HEK293T (cell line): ENCODE data around the gene KCND3.

Experiments used
- CTCF ChIA-PET: fragments of 350-600 bp; formaldehyde crosslinking; extraction: SDS; loops from one replicate; lab custom pipeline; 2021; ENCODE audit warnings: antibody characterized with exemption, inconsistent platforms; lab: Yijun Ruan, JAX
- POLR2A ChIA-PET: fragments of 350-600 bp; formaldehyde crosslinking; extraction: SDS; loops from one replicate; lab custom pipeline; 2020; ENCODE audit warnings: antibody characterized with exemption, inconsistent platforms; lab: Yijun Ruan, JAX
- DNase-seq: peaks from one replicate; pipeline ENCODE4 v3.0.0; 2012; ENCODE audit warnings: mixed read lengths; ENCODE audit errors: extremely low spot score
- ARNT ChIP-seq: fragments of 450-650 bp; IDR thresholded peaks from 2 replicates; pipeline ENCODE4 v1.6.1; 2017; ENCODE audit warnings: mild to moderate bottlenecking
- BHLHE40 ChIP-seq: fragments of 450-650 bp; IDR thresholded peaks from 2 replicates; pipeline ENCODE4 v1.6.1; 2016; ENCODE audit warnings: mild to moderate bottlenecking, moderate library complexity, borderline replicate concordance
- CTBP1 ChIP-seq: fragments of 450-650 bp; IDR thresholded peaks from 2 replicates; pipeline ENCODE4 v1.6.1; 2016; ENCODE audit warnings: borderline replicate concordance
- ELF4 ChIP-seq: fragments of 450-650 bp; IDR thresholded peaks from 2 replicates; pipeline ENCODE4 v1.6.1; 2017; ENCODE audit warnings: antibody characterized with exemption
- FOXA1 ChIP-seq: fragments of 450-650 bp; IDR thresholded peaks from 2 replicates; pipeline ENCODE4 v1.6.1; 2016; ENCODE audit warnings: mild to moderate bottlenecking
- FOXK2 ChIP-seq: fragments of 450-650 bp; IDR thresholded peaks from 2 replicates; pipeline ENCODE4 v1.6.1; 2016; ENCODE audit warnings: mild to moderate bottlenecking
- FOXM1 ChIP-seq: fragments of 450-650 bp; IDR thresholded peaks from 2 replicates; pipeline ENCODE4 v1.6.1; 2017; ENCODE audit warnings: mild to moderate bottlenecking, borderline replicate concordance
- HDGF ChIP-seq: fragments of 450-650 bp; IDR thresholded peaks from 2 replicates; pipeline ENCODE4 v1.6.1; 2017; ENCODE audit warnings: antibody characterized with exemption, borderline replicate concordance
- L3MBTL2 ChIP-seq: fragments of 450-650 bp; conservative IDR thresholded peaks from 2 replicates; pipeline ENCODE4 v1.6.1; 2016; ENCODE audit warnings: mild to moderate bottlenecking
- LEF1 ChIP-seq: fragments of 450-650 bp; IDR thresholded peaks from 2 replicates; pipeline ENCODE4 v1.6.1; 2017; ENCODE audit warnings: mild to moderate bottlenecking, borderline replicate concordance
- NFRKB ChIP-seq: fragments of 450-650 bp; IDR thresholded peaks from 2 replicates; pipeline ENCODE4 v1.6.1; 2016; ENCODE audit warnings: mild to moderate bottlenecking, moderate library complexity
- PKNOX1 ChIP-seq: fragments of 450-650 bp; IDR thresholded peaks from 2 replicates; pipeline ENCODE4 v1.6.1; 2016
- SP1 ChIP-seq: fragments of 450-650 bp; IDR thresholded peaks from 2 replicates; pipeline ENCODE4 v1.6.1; 2017
- SUZ12 ChIP-seq: fragments of 450-650 bp; IDR thresholded peaks from 2 replicates; pipeline ENCODE4 v1.6.1; 2016; ENCODE audit warnings: mild to moderate bottlenecking
- TARDBP ChIP-seq: fragments of 450-650 bp; IDR thresholded peaks from 2 replicates; pipeline ENCODE4 v1.6.1; 2016
- ZNF384 ChIP-seq: fragments of 450-650 bp; IDR thresholded peaks from 2 replicates; pipeline ENCODE4 v1.6.1; 2016

The KCND3 gene

GRCh38 chr1:111878649-111879048 is 110.8 kb downstream of the KCND3 start:
- CTCF ChIA-PET, result no interaction called here
- no peak for TF ChIP-seq BHLHE40
- no peak for TF ChIP-seq FOXK2
- no peak for TF ChIP-seq SUZ12
- TF ChIP-seq ELF4, result no peak
- TF ChIP-seq ARNT, result no peak
- TF ChIP-seq FOXA1, result no peak
- TF ChIP-seq PKNOX1, result no peak
- TF ChIP-seq TARDBP, result no peak
- TF ChIP-seq HDGF, result no peak
- no peak for TF ChIP-seq ZNF384
- no peak for TF ChIP-seq LEF1
- no peak for TF ChIP-seq SP1
- no peak for TF ChIP-seq NFRKB
- TF ChIP-seq CTBP1, result no peak
- no peak for TF ChIP-seq L3MBTL2
- POLR2A ChIA-PET, result no interaction called here
- no peak for DNase-seq

- ChIA-PET CTCF (no interaction called here), POLR2A (no interaction called here)
- DNase-seq, result no peak
- TF ChIP-seq LEF1 (no peak), FOXA1 (no peak), FOXK2 (no peak), ARNT (no peak), SUZ12 (no peak), TARDBP (no peak), PKNOX1 (no peak), L3MBTL2 (no peak), CTBP1 (no peak), NFRKB (no peak), HDGF (no peak), ELF4 (no peak), BHLHE40 (no peak), ZNF384 (no peak), FOXM1 (no peak), SP1 (no peak)
Measured at GRCh38 chr1:111878091-111878490, 111.4 kb downstream of the KCND3 start.

GRCh38 chr1:111876631-111877030 is 112.8 kb downstream of the KCND3 start:
- no peak for DNase-seq
- POLR2A ChIA-PET, result no interaction called here
- CTCF ChIA-PET, result no interaction called here
- no peak for TF ChIP-seq CTBP1
- no peak for TF ChIP-seq FOXK2
- TF ChIP-seq ARNT, result no peak
- TF ChIP-seq PKNOX1, result no peak
- TF ChIP-seq SP1, result no peak
- no peak for TF ChIP-seq TARDBP
- no peak for TF ChIP-seq BHLHE40
- TF ChIP-seq SUZ12, result no peak
- TF ChIP-seq HDGF, result no peak
- TF ChIP-seq FOXM1, result no peak
- TF ChIP-seq FOXA1, result no peak
- TF ChIP-seq L3MBTL2, result no peak
- no peak for TF ChIP-seq NFRKB
- TF ChIP-seq ELF4, result no peak
- TF ChIP-seq LEF1, result no peak
- no peak for TF ChIP-seq ZNF384

GRCh38 chr1:111875640-111876039 is 113.8 kb downstream of the KCND3 start:
- DNase-seq, result no peak
- TF ChIP-seq NFRKB (no peak), TARDBP (no peak), FOXK2 (no peak), SP1 (no peak), FOXM1 (no peak), BHLHE40 (no peak), ELF4 (no peak), CTBP1 (no peak), LEF1 (no peak), SUZ12 (no peak)
- ChIA-PET POLR2A (no interaction called here), CTCF (no interaction called here)

- no peak for TF ChIP-seq NFRKB
- ChIA-PET POLR2A (no interaction called here), CTCF (interaction anchor here (0.6 to 0.7 kb wide), 2 partner anchors 70 to 1275 kb away, joined by 3 read pairs; no protein-coding TSS in a partner anchor)
- no peak for DNase-seq
Measured at GRCh38 chr1:111873460-111874030, 115.9 kb downstream of the KCND3 start.

- CTCF ChIA-PET, result no interaction called here
- POLR2A ChIA-PET, result no interaction called here
- no peak for TF ChIP-seq ZNF384
- no peak for TF ChIP-seq SUZ12
- TF ChIP-seq CTBP1, result no peak
- TF ChIP-seq LEF1, result no peak
- no peak for TF ChIP-seq FOXK2
- TF ChIP-seq NFRKB, result no peak
- no peak for TF ChIP-seq ARNT
- no peak for TF ChIP-seq ELF4
- TF ChIP-seq FOXM1, result no peak
- TF ChIP-seq FOXA1, result no peak
- no peak for TF ChIP-seq HDGF
- no peak for TF ChIP-seq SP1
- TF ChIP-seq L3MBTL2, result no peak
- no peak for TF ChIP-seq BHLHE40
- TF ChIP-seq TARDBP, result no peak
- no peak for TF ChIP-seq PKNOX1
- no peak for DNase-seq
Measured at GRCh38 chr1:111870181-111870580, 119.3 kb downstream of the KCND3 start.
